Liver (tissue), 3 donors: Measurements from ENCODE around the gene SH3RF3.

ENCODE experiments used
- ATF3 ChIP-seq: IDR thresholded peaks from 2 replicates; pipeline ENCODE4 v1.6.1; 2016; ENCODE audit warnings: antibody characterized with exemption
- JUND ChIP-seq, 2 donors: IDR thresholded peaks; 2 replicates each; pipeline ENCODE4 v1.6.1; 2016; ENCODE audit warnings: antibody characterized with exemption in 2 of 2
- SP1 ChIP-seq: IDR thresholded peaks from 2 replicates; pipeline ENCODE4 v1.6.1; 2018; ENCODE audit warnings: antibody characterized with exemption, mild to moderate bottlenecking
- TAF1 ChIP-seq: conservative IDR thresholded peaks from 2 replicates; pipeline ENCODE4 v1.6.1; 2016; ENCODE audit warnings: antibody characterized with exemption, mild to moderate bottlenecking
- YY1 ChIP-seq: IDR thresholded peaks from 2 replicates; pipeline ENCODE4 v1.6.1; 2016; ENCODE audit warnings: antibody characterized with exemption, mild to moderate bottlenecking
- TF ChIP-seq, protein P1 (sequence below): fragments of 150-350 bp; IDR thresholded peaks from 2 replicates; pipeline ENCODE4 v1.5.1; 2017; ENCODE audit warnings: improper control_type of control experiment, low read depth, low read length; ENCODE audit not compliant: missing input control
- TF ChIP-seq, protein P2 (sequence below): IDR thresholded peaks from 2 replicates; pipeline ENCODE4 v1.6.1; 2016; ENCODE audit warnings: antibody characterized with exemption, mild to moderate bottlenecking
- TF ChIP-seq, protein P3 (sequence below): IDR thresholded peaks from 2 replicates; pipeline ENCODE4 v1.6.1; 2016; ENCODE audit warnings: antibody characterized with exemption
- donor health status: healthy.
- donor health status: healthy.

DNA sequence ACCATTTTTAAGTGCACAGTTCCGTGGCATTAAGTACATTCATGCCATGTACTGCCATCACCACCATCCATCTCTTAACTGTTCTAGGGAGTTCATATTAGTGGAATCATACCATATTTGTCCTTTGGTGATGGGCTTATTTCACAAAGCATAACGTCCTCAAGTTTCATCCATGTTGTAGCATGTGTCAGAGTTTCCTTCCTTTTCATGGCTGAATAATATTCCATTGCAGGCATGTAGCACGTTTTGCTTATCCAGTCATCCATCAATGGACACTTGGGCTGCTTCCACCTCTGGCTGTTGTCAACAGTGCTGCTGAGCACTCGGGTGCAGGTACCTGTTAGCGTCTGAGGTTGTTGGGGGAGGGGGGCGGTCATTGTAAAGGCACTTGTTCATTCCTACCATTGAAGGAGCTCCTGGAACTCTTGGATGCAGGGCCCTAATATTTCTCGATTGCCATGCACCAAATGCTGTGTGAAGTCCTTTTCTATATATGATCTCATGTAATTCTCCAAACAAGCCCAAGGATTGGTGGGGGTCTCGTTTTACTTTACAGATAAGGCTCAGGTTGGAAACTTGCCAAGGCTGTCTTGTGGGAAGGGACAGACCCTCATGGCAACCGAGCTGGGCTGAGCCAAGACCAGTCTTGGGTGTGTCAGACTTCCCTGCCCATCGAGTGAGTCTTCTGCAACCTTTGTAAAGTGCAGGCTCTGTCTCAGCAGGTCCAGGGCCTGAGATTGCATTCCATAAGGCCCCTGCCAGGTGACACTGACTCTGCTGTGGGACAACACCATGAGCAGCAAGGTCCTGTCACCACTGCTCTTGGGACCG is 42.9 kb upstream of the SH3RF3 start:
- TF ChIP-seq, protein P1, sequence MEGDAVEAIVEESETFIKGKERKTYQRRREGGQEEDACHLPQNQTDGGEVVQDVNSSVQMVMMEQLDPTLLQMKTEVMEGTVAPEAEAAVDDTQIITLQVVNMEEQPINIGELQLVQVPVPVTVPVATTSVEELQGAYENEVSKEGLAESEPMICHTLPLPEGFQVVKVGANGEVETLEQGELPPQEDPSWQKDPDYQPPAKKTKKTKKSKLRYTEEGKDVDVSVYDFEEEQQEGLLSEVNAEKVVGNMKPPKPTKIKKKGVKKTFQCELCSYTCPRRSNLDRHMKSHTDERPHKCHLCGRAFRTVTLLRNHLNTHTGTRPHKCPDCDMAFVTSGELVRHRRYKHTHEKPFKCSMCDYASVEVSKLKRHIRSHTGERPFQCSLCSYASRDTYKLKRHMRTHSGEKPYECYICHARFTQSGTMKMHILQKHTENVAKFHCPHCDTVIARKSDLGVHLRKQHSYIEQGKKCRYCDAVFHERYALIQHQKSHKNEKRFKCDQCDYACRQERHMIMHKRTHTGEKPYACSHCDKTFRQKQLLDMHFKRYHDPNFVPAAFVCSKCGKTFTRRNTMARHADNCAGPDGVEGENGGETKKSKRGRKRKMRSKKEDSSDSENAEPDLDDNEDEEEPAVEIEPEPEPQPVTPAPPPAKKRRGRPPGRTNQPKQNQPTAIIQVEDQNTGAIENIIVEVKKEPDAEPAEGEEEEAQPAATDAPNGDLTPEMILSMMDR, result no peak
- TF ChIP-seq, protein P2, sequence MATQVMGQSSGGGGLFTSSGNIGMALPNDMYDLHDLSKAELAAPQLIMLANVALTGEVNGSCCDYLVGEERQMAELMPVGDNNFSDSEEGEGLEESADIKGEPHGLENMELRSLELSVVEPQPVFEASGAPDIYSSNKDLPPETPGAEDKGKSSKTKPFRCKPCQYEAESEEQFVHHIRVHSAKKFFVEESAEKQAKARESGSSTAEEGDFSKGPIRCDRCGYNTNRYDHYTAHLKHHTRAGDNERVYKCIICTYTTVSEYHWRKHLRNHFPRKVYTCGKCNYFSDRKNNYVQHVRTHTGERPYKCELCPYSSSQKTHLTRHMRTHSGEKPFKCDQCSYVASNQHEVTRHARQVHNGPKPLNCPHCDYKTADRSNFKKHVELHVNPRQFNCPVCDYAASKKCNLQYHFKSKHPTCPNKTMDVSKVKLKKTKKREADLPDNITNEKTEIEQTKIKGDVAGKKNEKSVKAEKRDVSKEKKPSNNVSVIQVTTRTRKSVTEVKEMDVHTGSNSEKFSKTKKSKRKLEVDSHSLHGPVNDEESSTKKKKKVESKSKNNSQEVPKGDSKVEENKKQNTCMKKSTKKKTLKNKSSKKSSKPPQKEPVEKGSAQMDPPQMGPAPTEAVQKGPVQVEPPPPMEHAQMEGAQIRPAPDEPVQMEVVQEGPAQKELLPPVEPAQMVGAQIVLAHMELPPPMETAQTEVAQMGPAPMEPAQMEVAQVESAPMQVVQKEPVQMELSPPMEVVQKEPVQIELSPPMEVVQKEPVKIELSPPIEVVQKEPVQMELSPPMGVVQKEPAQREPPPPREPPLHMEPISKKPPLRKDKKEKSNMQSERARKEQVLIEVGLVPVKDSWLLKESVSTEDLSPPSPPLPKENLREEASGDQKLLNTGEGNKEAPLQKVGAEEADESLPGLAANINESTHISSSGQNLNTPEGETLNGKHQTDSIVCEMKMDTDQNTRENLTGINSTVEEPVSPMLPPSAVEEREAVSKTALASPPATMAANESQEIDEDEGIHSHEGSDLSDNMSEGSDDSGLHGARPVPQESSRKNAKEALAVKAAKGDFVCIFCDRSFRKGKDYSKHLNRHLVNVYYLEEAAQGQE, result no peak
- TF ChIP-seq SP1 (no peak), JUND (IDR thresholded peaks at IDR 0.05) (no peak), ATF3 (no peak), TAF1 (no peak), YY1 (no peak)
- TF ChIP-seq, protein P3, sequence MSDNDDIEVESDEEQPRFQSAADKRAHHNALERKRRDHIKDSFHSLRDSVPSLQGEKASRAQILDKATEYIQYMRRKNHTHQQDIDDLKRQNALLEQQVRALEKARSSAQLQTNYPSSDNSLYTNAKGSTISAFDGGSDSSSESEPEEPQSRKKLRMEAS, result no peak
